H1 (cell line): ENCODE data around the gene CPPED1. TPM values are rescaled to one million over a fixed set of nuclear protein-coding genes. Genes with fewer than 3 reads are reported as not detected.

Experiments
- CTCF ChIA-PET: fragments of 300-600 bp; sonication (Branson Sonifier 250); formaldehyde crosslinking; loops from one replicate; lab custom pipeline; 2021; ENCODE audit not compliant: partially characterized antibody; lab: Charles Lee
- POLR2A ChIA-PET: fragments of 300-600 bp; sonication (Branson Sonifier 250); formaldehyde crosslinking; loops from one replicate; lab custom pipeline; 2021; ENCODE audit warnings: inconsistent platforms; ENCODE audit not compliant: partially characterized antibody; lab: Charles Lee
- DNase-seq, 2 experiments: peaks; one replicate each; pipeline versions ENCODE4 v3.0.0 to v3.0.0-alpha.2; 2010 to 2022; ENCODE audit warnings: low spot score in 2 of 2, low read depth in 1 of 2, mixed read lengths in 1 of 2
- FAIRE-seq: peaks from 2 replicates; lab custom pipeline; 2011; peaks lifted over from hg19 to GRCh38; lab: Jason Lieb, UNC
- H2AFZ ChIP-seq: 2 replicates; pipeline ENCODE4 v1.8.1; 2012; ENCODE audit warnings: low read length, inconsistent platforms
- H2AK5ac ChIP-seq: 2 replicates; pipeline ENCODE4 v1.6.1; 2013; ENCODE audit warnings: low read depth, low read length
- H2BK120ac ChIP-seq: replicated peaks from 2 replicates; pipeline ENCODE3; 2013; ENCODE audit warnings: low read depth, low read length, inconsistent platforms
- H2BK12ac ChIP-seq: 2 replicates; pipeline ENCODE4 v1.6.1; 2013; ENCODE audit warnings: low read depth, low read length
- H2BK15ac ChIP-seq: 2 replicates; pipeline ENCODE4 v1.6.1; 2013; ENCODE audit warnings: low read length
- H2BK20ac ChIP-seq: 2 replicates; pipeline ENCODE4 v1.6.1; 2013; ENCODE audit warnings: low read length
- H2BK5ac ChIP-seq: 2 replicates; pipeline ENCODE4 v1.6.1; 2013; ENCODE audit warnings: low read depth, low read length
- H3K14ac ChIP-seq: 2 replicates; pipeline ENCODE4 v1.6.1; 2013; ENCODE audit warnings: inconsistent platforms; ENCODE audit not compliant: insufficient read length
- H3K18ac ChIP-seq: 2 replicates; pipeline ENCODE4 v1.6.1; 2013; ENCODE audit warnings: low read length; ENCODE audit errors: extremely low read depth
- H3K23ac ChIP-seq: 2 replicates; pipeline ENCODE4 v1.6.1; 2013; ENCODE audit warnings: inconsistent platforms; ENCODE audit not compliant: insufficient read length
- H3K23me2 ChIP-seq: 2 replicates; pipeline ENCODE4 v1.6.1; 2013; ENCODE audit warnings: low read depth, low read length
- H3K27ac ChIP-seq: 2 replicates; pipeline ENCODE4 v1.6.1; 2011; ENCODE audit warnings: low read depth, low read length, inconsistent platforms
- H3K27me3 ChIP-seq, 4 experiments: replicated peaks in 1 of 4; 1 replicate in 1 of 4; 2 replicates in 3 of 4; pipeline versions ENCODE4 v1.6.1 to v1.8.1; 2011 to 2013; ENCODE audit warnings: low read length in 3 of 4, mild to moderate bottlenecking in 3 of 4, inconsistent platforms in 2 of 4, mixed read lengths in 2 of 4, moderate library complexity in 1 of 4; ENCODE audit not compliant: control insufficient read depth in 3 of 4, insufficient read depth in 3 of 4; ENCODE audit errors: extremely low read depth in 1 of 4
- H3K36me3 ChIP-seq, 4 experiments: 2 replicates each; pipeline versions ENCODE4 v1.6.1 to v1.8.1; 2011 to 2013; ENCODE audit warnings: mild to moderate bottlenecking in 4 of 4, low read length in 3 of 4, moderate library complexity in 2 of 4, control low read depth in 1 of 4, inconsistent platforms in 1 of 4; ENCODE audit not compliant: insufficient read depth in 4 of 4, control insufficient read depth in 2 of 4
- H3K4ac ChIP-seq: replicated peaks from 2 replicates; pipeline ENCODE3; 2013; ENCODE audit warnings: low read length, low read depth, mixed read lengths, inconsistent platforms; ENCODE audit not compliant: insufficient read length
- H3K4me1 ChIP-seq, 4 experiments: replicated peaks in 1 of 4; 1 replicate in 1 of 4; 2 replicates in 3 of 4; pipeline versions ENCODE4 v1.6.1 to v1.8.1; 2011 to 2013; ENCODE audit warnings: low read length in 3 of 4, inconsistent platforms in 2 of 4, mixed read lengths in 1 of 4; ENCODE audit not compliant: insufficient read depth in 4 of 4, control insufficient read depth in 3 of 4
- H3K4me2 ChIP-seq, 2 experiments: 2 replicates each; pipeline versions ENCODE4 v1.6.1 to v1.8.1; 2011 to 2013; ENCODE audit warnings: low read depth in 2 of 2, low read length in 2 of 2, control low read depth in 1 of 2, inconsistent platforms in 1 of 2, mild to moderate bottlenecking in 1 of 2; ENCODE audit not compliant: insufficient read depth in 1 of 2
- H3K4me3 ChIP-seq, 4 experiments: fragments of 200-600, 300-600 bp in 1 of 4; sonication (generic), shearing (Covaris generic), sonication (Bioruptor Twin) in 1 of 4; 2 replicates each; pipeline versions ENCODE4 v1.5.1 to v1.8.1; 2011 to 2016; ENCODE audit warnings: low read length in 4 of 4, low read depth in 3 of 4, control low read depth in 2 of 4, inconsistent platforms in 2 of 4, mild to moderate bottlenecking in 2 of 4, mixed read lengths in 1 of 4, moderate library complexity in 1 of 4; ENCODE audit not compliant: insufficient read depth in 2 of 4; ENCODE audit errors: extremely low read depth in 1 of 4
- H3K56ac ChIP-seq: replicated peaks from 2 replicates; pipeline ENCODE3; 2013; ENCODE audit warnings: low read depth, mild to moderate bottlenecking, mixed read lengths, low read length, inconsistent platforms; ENCODE audit not compliant: insufficient read length
- H3K79me1 ChIP-seq: 2 replicates; pipeline ENCODE4 v1.6.1; 2013; ENCODE audit warnings: low read depth, low read length, control low read depth
- H3K79me2 ChIP-seq, 2 experiments: 2 replicates each; pipeline versions ENCODE4 v1.6.1 to v1.8.1; 2012 to 2013; ENCODE audit warnings: low read length in 2 of 2, mild to moderate bottlenecking in 2 of 2, inconsistent platforms in 1 of 2; ENCODE audit not compliant: insufficient read depth in 2 of 2, control insufficient read depth in 1 of 2
- H3K9ac ChIP-seq, 4 experiments: replicated peaks in 1 of 4; 1 replicate in 1 of 4; 2 replicates in 3 of 4; pipeline versions ENCODE4 v1.6.1 to v1.8.1; 2011 to 2013; ENCODE audit warnings: low read depth in 3 of 4, low read length in 3 of 4, control low read depth in 2 of 4, mild to moderate bottlenecking in 2 of 4, moderate library complexity in 2 of 4, inconsistent platforms in 1 of 4; ENCODE audit errors: extremely low read depth in 1 of 4
- H3K9me3 ChIP-seq, 2 experiments: 2 replicates each; pipeline versions ENCODE4 v1.6.1 to v1.8.1; 2012 to 2013; ENCODE audit warnings: mild to moderate bottlenecking in 2 of 2, moderate library complexity in 2 of 2, control low read depth in 1 of 2, inconsistent platforms in 1 of 2, low read depth in 1 of 2, low read length in 1 of 2, mixed read lengths in 1 of 2; ENCODE audit not compliant: insufficient read depth in 2 of 2
- H4K20me1 ChIP-seq, 2 experiments: replicated peaks in 1 of 2; 2 replicates each; pipeline versions ENCODE3 to v1.8.1; 2011 to 2013; ENCODE audit warnings: inconsistent platforms in 2 of 2, low read length in 2 of 2, mild to moderate bottlenecking in 1 of 2; ENCODE audit not compliant: insufficient read depth in 2 of 2, control insufficient read depth in 1 of 2
- H4K5ac ChIP-seq: 2 replicates; pipeline ENCODE4 v1.6.1; 2013; ENCODE audit warnings: low read length, low read depth, mixed read lengths, inconsistent platforms; ENCODE audit not compliant: insufficient read length
- H4K8ac ChIP-seq: 2 replicates; pipeline ENCODE4 v1.8.0; 2013; ENCODE audit warnings: mild to moderate bottlenecking, moderate library complexity, low read length, inconsistent platforms; ENCODE audit not compliant: insufficient read depth; ENCODE audit errors: extremely low read depth
- H4K91ac ChIP-seq: replicated peaks from 2 replicates; pipeline ENCODE3; 2013; ENCODE audit warnings: low read length, mixed read lengths, inconsistent platforms; ENCODE audit not compliant: insufficient read length
- ASH2L ChIP-seq: fragments of 200-600, 300-600 bp; sonication (generic); IDR thresholded peaks from one replicate; pipeline ENCODE4 v1.7.1; 2017; ENCODE audit warnings: low read length
- CEBPB ChIP-seq: IDR thresholded peaks from 2 replicates; pipeline ENCODE4 v1.6.1; 2012; ENCODE audit warnings: low read depth, low read length
- CTBP2 ChIP-seq: IDR thresholded peaks from 2 replicates; pipeline ENCODE4 v1.7.0; 2011; ENCODE audit warnings: borderline replicate concordance, mild to moderate bottlenecking, moderate library complexity, mixed read lengths, low read length; ENCODE audit not compliant: insufficient read depth, insufficient read length
- EP300 ChIP-seq, 2 experiments: IDR thresholded peaks; 1 replicate in 1 of 2; 2 replicates in 1 of 2; pipeline ENCODE4 v1.6.1; 2011 to 2012; ENCODE audit warnings: low read depth in 2 of 2, low read length in 2 of 2, mild to moderate bottlenecking in 2 of 2, borderline replicate concordance in 1 of 2, inconsistent platforms in 1 of 2, moderate library complexity in 1 of 2
- FOSL1 ChIP-seq: IDR thresholded peaks from 2 replicates; pipeline ENCODE4 v1.6.1; 2011; ENCODE audit warnings: mild to moderate bottlenecking, low read depth, low read length, moderate library complexity; ENCODE audit not compliant: insufficient read depth
- GABPA ChIP-seq: IDR thresholded peaks from 2 replicates; pipeline ENCODE4 v1.6.1; 2011; ENCODE audit warnings: mild to moderate bottlenecking, low read length, moderate library complexity, borderline replicate concordance; ENCODE audit not compliant: insufficient read depth
- JUND ChIP-seq: IDR thresholded peaks from 2 replicates; pipeline ENCODE4 v1.6.1; 2011; ENCODE audit warnings: mild to moderate bottlenecking, improper control_type of control experiment, low read length
- PHF8 ChIP-seq: fragments of 200-600 bp; sonication (generic); conservative IDR thresholded peaks from 2 replicates; pipeline ENCODE4 v1.7.1; 2012; ENCODE audit warnings: low read depth, mild to moderate bottlenecking, inconsistent platforms, low read length, moderate library complexity
- RAD21 ChIP-seq, 2 experiments: IDR thresholded peaks in 1 of 2; conservative IDR thresholded peaks in 1 of 2; 2 replicates each; pipeline ENCODE4 v1.6.1; 2011; ENCODE audit warnings: low read depth in 2 of 2, low read length in 2 of 2, improper control_type of control experiment in 1 of 2, inconsistent platforms in 1 of 2, mild to moderate bottlenecking in 1 of 2, moderate library complexity in 1 of 2
- RNF2 ChIP-seq: fragments of 200-900, 300-1000 bp; sonication (generic); IDR thresholded peaks from 2 replicates; pipeline ENCODE4 v1.7.1; 2016; ENCODE audit warnings: borderline replicate concordance, low read depth, mild to moderate bottlenecking, antibody characterized with exemption, low read length; ENCODE audit not compliant: poor library complexity, severe bottlenecking; ENCODE audit errors: missing control alignments
- SRF ChIP-seq: IDR thresholded peaks from 2 replicates; pipeline ENCODE4 v1.6.1; 2011; ENCODE audit warnings: mild to moderate bottlenecking, low read depth, low read length, moderate library complexity
- TAF1 ChIP-seq: IDR thresholded peaks from 2 replicates; pipeline ENCODE4 v1.6.1; 2011; ENCODE audit warnings: mild to moderate bottlenecking, low read depth, low read length
- WGBS, 2 experiments: shearing (Covaris generic) in 1 of 2; methylation state at CpG; one replicate each; pipeline versions ENCODE4 v1.1.6 to v1.1.7; 2013 to 2015; ENCODE audit warnings: low lambda C conversion rate in 2 of 2, mixed read lengths in 2 of 2, inconsistent platforms in 1 of 2, low coverage in 1 of 2, missing lambda C conversion rate in 1 of 2; ENCODE audit not compliant: insufficient replicate concordance in 2 of 2, insufficient coverage in 1 of 2, insufficient read length in 1 of 2; ENCODE audit errors: extremely low coverage in 1 of 2, missing lambda C conversion rate in 1 of 2; 5-methylcytosine and 5-hydroxymethylcytosine counted together
- polyA plus RNA-seq, 7 experiments: library from polyadenylated mRNA; depleted of rRNA in 3 of 7; stranded (reverse) in 5 of 7; unstranded in 2 of 7; fragments of >200 nt in 5 of 7; fragments of 200-250 nt in 2 of 7; gene quantifications; 1 replicate in 5 of 7; 2 replicates in 1 of 7; 4 replicates in 1 of 7; pipeline versions ENCODE4 v1.2.1 to v1.2.3, GENCODE V29; 2011 to 2013; ENCODE audit warnings: missing spikeins in 2 of 7, mixed read lengths in 2 of 7
- total RNA-seq: library from RNA; stranded (reverse); fragmentation: NEBNext Ultra II Directional; extraction: Animal tissue kit (Norgen Biotek cat#: 25700); gene quantifications from 2 replicates; pipeline ENCODE4 v1.2.1, GENCODE V29; 2021

Gene CPPED1
- total and polyA plus RNA-seq, 2 of the 8 experiments (the other 6 are each of a cell fraction or from before 2014, with no cell fraction given): 3.5 to 11.2 TPM

- H2BK120ac ChIP-seq: no peak overlapping the region
- no peak overlapping the region for H3K4me2 ChIP-seq
- no peak overlapping the region for H3K18ac ChIP-seq
- H3K23me2 ChIP-seq: no peaks in the 10 kb centered on the region
- no peak overlapping the region for H4K8ac ChIP-seq
- no peak overlapping the region for H3K9ac ChIP-seq
- no peak overlapping the region for H3K14ac ChIP-seq
- H3K4me3 ChIP-seq: no peak overlapping the region
- CTCF ChIA-PET: no interaction called here
- no peak overlapping the region for H4K5ac ChIP-seq
- no peaks in the 10 kb centered on the region for H3K79me2 ChIP-seq
- H2BK20ac ChIP-seq: no peak overlapping the region
- H3K23ac ChIP-seq: no peak overlapping the region
- H2AK5ac ChIP-seq: no peak overlapping the region
- H3K4ac ChIP-seq: no peak overlapping the region
- no peak overlapping the region for H2BK15ac ChIP-seq
- no peak for DNase-seq
- no peaks in the 10 kb centered on the region for H4K20me1 ChIP-seq
- H3K36me3 ChIP-seq: no peaks in the 10 kb centered on the region
- no peak overlapping the region for H4K91ac ChIP-seq
- H3K27ac ChIP-seq: no peak overlapping the region
- H3K79me1 ChIP-seq: no peaks in the 10 kb centered on the region
- H3K56ac ChIP-seq: no peak overlapping the region
- no peak overlapping the region for H2BK12ac ChIP-seq
- no peak overlapping the region for H2BK5ac ChIP-seq
- FAIRE-seq: no peak
- POLR2A ChIA-PET: no interaction called here
- WGBS, 2 experiments: 97% methylated on average over 11 of the region's 11 CpGs; no CpG with 5 or more reads in 1 of the 2 experiments
- H3K27me3 ChIP-seq: no peaks in the 10 kb centered on the region
- no peaks in the 10 kb centered on the region for H3K9me3 ChIP-seq
- H2AFZ ChIP-seq: no peak overlapping the region
- peaks cover 0 to 4% (median 3%) of the 10 kb centered on the region in 4 experiments; a peak in 4 of 7 replicates for H3K4me1 ChIP-seq
- no peak for TF ChIP-seq FOSL1
- TF ChIP-seq ASH2L: no peak
- TF ChIP-seq GABPA: no peak
- no peak for TF ChIP-seq SRF
- no peak for TF ChIP-seq CTBP2
- no peak for TF ChIP-seq RAD21 (IDR thresholded peaks at IDR 0.05 in 1 of 2, conservative IDR thresholded peaks at IDR 0.05 in 1 of 2; ENCODE audit: low read depth in 2 of 2, low read length in 2 of 2)
- no peak for TF ChIP-seq JUND
- no peak for TF ChIP-seq CEBPB
- no peak for TF ChIP-seq RNF2
- no peak for TF ChIP-seq PHF8
- no peak for TF ChIP-seq TAF1
- no peak for TF ChIP-seq EP300 (IDR thresholded peaks at IDR 0.05; ENCODE audit: borderline replicate concordance in 1 of 2, low read depth in 2 of 2, low read length in 2 of 2)
These were observed 121.1 kb downstream of the CPPED1 start for GRCh38 chr16:12682432-12683165.
